Inflammatory macrophage treated with lipopolysaccharide for 4 hours (primary cell): ENCODE data around the gene CDK14.

Experiments used
- DNase-seq: peaks from one replicate; pipeline ENCODE4 v3.0.0-alpha.2; 2020

Gene CDK14

DNA sequence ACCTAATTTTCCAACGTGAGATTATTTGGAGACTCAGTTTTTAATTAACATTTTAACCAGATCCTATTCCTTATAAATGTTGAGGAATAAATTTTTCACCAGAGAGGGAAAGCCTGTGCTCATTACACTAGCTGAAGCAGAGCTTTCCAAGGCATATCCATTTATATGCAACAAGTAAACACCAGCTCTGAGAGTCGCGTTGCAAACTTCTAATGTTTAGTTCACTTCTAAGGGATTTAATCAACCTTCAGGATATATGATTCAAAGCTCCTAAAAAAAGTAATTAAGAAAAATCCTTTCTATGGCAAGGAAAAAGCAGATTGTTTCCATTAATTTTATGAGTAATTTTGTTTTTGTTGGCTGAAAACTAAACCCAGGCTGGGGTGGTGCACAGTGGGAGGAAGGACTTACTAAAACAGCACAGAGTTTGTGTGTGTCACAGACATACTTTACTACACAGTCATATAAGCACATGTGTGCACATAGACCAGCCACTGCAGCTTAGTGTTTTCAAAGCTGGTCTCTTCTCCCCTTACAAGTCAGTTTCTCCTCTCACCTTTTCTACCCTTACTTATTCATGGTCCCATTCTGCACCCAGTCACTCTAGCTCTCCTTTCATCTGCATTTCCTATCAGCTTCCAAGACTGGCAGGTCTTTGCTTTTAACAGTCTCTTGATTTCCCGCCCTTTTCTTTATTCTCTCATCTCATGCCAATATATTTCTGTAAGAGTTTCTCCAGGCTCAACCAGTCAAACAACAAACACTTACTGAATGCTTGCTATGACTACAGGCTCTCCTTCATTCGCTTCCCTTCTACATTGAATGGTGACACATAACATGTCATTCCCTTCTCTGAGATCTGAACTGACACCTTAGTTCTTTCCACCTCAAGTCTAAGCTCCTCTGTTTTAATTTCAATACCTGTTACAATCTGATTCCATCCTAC lies 587.0 kb downstream of the CDK14 start:
- DNase-seq, result no peak

- DNase-seq, result peak; percentile 88
Measured at GRCh38 chr7:91185771-91186170, 589.6 kb downstream of the CDK14 start.

DNA sequence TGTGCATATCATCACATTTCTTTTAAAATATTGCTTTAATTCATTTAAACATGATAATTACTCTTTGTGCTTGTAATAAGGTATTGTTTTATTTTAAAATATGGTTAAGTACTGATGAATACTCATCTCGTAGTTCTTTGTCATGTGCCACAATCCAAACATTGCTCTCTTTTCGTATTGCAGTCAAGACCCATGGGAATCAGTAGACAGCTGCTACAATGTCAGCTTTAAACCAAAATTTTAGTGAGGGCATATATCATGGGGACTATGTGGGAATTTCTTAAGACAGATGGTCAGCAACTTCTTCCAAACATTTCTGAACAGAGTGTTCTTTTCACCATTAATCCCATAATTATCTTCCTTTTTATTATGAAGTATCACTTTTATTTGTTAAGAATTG lies 590.9 kb downstream of the CDK14 start:
- no peak for DNase-seq

DNA sequence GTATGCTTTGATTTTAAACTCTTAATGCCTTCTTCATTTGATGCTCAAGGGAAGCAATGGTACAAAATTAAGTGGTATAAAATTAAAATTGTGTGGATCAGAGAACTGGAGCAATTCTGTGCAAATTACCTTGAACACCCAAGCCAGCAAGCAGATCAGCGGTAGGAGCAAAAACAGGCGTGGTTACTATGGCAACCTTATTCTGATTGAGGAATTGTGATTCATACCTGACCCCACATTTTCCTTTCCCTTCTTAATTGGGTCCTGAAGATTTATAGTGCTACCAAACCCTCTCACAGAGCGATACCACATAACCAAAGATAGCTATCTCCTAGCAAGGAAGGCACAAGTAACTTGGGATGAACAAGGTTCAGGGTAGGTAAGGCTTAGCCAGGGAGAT lies 595.6 kb downstream of the CDK14 start:
- DNase-seq, result no peak

DNA sequence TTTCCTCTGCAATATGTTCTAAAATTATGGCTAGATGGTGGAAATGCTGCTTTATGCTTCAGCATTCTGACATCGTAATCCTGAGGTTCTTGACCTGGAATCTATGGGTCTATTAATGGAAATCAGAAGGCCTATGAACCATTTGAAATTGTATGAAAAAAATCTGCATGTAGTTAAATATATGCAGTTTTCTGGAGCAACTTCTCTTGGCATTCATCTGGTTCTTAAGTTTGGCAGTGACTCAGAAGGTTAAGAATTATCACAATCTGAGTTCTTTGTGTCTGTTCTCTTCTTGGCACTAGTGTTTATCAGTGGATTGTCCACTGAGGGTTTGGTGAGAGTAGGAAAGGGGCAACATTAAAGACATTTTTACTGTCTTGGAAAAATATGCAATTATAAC lies 597.0 kb downstream of the CDK14 start:
- DNase-seq, result no peak

DNA sequence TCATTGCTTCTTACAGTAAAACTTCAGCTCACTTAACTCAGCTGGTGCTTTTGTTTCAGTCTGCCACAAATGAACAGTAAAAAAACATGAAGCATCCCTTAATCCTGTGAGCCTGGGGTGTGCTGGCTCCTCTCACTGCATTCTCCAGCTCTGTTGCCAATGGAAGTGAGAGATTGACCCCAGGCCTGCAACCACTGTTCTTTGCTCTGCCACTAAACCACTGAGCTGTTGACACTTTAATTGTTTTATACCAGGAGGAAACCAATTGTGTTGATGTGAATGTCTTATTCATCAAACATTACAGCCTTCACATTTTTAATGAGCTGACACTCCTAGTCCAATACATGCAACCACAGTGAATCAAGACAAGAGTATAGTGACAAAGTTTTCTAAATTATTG lies 598.7 kb downstream of the CDK14 start:
- no peak for DNase-seq

DNA sequence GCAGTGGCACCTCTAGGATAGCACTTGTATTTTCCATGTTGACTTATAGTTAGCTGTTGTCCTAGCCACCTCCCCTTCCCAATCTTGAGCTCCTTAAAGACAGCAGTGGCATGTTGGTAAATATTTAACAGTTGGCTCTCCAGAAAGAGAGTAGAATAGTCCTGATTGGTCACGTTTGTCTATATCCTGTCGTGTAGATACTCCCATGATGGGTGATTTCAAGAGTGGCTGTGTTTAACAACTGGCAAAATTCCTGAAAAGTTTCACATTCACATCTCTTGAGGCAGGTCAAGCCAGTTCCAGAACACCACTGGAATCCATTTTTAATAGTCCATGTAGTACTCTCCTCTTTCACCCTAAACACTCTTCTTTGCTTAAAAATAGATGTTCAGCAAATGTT lies 599.9 kb downstream of the CDK14 start:
- no peak for DNase-seq

- DNase-seq, result no peak
Measured at GRCh38 chr7:91198371-91198770, 602.2 kb downstream of the CDK14 start.

DNA sequence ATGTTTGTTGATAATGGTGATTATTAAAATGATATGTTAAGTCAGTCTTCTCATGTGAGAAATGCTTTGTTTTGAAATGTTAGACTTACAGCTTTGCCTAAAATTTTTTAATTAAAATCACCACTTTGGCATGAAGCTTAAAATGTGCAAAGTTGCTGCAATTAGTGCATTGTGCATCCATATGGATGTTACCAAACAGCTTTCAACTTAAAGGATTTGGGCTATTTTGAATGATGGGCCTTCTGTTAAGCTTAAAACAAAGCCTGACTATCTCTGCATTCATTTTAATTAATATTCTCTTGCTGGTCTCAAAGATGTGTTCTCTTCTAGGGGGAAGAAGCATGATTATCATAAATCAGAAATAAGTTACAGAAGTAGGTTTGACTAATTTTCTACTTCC lies 603.5 kb downstream of the CDK14 start:
- no peak for DNase-seq

DNA sequence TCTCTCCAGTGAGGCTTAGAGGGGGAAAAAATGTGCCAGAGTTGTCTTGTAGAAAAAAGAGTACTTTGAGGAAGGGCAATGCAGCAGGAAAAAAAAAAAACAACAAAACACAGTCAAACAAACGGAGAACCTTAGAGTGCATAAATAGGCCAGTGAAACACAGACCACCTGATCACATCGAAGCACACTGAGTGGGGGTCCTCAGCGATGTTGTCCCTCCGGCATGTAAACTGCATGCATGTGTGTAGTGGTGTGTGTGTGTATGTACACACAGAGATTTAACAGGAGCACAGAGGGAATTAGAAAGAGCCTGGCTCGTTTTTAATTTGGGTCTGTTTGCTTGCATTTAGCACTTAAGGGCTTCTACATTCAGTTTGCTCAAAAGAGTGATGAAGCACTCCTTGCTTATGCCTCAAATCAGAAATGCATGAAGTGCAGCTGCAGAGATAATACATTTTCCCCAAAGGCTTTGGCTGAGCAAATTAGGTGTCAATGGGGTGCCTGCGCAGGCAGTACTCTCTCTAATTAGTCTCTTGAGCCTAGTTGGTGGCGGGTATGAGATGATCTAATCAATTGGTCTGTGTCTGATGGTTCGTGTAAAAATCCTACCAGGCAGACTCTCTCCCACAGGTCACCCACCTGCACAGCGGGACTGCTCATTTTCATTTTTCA lies 605.5 kb downstream of the CDK14 start:
- DNase-seq, result no peak

GRCh38 chr7:91206361-91206960 lies 610.3 kb downstream of the CDK14 start:
- no peak for DNase-seq

DNA sequence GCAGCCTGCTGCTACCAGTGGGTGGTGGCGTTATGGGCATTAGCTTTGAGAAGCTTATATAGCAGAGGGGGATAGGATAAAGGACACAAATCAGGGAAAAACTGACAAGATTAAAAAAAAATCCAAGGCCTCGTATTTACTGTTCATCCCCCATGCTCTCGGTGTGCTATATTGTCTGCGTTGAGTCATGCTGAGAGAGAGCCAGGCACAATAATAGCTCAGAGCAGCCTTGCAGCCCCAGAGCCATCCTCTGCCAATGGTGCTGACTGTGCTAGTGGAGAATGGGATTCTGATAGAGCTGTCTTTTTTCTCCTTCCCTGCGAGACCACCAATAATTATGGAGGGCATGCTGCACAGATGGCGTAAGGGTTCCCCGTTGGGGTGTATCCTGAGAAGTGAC lies 616.5 kb downstream of the CDK14 start:
- no peak for DNase-seq

- DNase-seq, result no peak
Measured at GRCh38 chr7:91226411-91226810, 630.3 kb downstream of the CDK14 start.

DNA sequence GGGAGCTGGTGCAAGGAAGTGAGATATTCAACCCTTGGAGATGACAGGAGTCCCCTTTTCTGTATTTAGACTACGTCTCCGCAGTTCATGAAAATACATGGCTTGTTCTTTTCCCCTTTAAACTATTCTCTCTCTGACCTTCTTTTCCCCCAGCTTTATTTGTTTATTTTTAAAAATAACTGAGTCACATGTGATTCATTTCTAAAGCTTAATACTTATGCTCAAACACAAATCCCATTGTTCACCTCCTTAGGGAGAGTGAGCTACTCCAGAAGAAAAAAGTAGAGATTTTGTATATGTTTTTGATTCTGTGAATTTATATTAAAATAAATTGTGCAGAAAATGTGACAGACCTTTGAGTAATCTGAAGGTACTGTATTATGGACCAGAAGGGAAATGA lies 632.2 kb downstream of the CDK14 start:
- DNase-seq, result no peak

- DNase-seq, result no peak
Measured at GRCh38 chr7:91228927-91229558, 632.9 kb downstream of the CDK14 start.

DNA sequence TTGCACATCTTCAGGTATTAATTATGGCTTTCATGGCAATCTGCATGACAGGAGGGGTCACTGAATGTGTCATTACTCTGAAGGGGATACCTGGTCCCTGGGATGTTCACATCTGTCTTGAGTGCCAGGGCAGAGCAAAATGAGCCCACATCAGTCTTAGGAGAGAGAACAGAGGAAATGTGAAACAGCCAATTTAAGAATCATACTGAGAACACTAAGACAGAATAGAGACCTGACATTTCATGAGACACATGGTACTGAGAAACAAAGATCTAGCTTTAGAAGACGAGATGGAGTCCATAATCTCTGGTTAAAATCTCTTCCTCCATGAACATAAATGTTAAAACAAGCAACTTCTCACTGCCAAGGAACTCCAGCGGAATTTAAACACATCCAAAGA lies 634.0 kb downstream of the CDK14 start:
- DNase-seq, result no peak

DNA sequence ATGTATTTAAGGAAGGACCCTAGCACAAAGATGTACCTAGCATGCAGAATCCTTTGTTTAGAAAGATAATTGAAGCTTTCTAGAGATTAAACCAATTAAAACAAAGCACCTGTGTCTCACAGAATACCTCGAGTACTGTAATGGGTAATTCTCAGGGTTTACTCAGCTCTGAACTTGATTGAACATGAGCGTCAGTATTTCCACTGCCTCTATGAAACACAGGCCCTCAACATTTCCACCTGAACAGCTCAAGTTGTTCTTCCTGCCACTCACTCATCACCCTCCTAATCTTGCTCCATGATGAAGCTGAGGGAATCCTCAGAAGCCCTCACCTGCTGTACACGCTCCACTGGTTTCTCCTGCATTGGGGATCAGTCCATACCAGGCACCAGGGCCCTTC lies 634.4 kb downstream of the CDK14 start:
- DNase-seq, result no peak

DNA sequence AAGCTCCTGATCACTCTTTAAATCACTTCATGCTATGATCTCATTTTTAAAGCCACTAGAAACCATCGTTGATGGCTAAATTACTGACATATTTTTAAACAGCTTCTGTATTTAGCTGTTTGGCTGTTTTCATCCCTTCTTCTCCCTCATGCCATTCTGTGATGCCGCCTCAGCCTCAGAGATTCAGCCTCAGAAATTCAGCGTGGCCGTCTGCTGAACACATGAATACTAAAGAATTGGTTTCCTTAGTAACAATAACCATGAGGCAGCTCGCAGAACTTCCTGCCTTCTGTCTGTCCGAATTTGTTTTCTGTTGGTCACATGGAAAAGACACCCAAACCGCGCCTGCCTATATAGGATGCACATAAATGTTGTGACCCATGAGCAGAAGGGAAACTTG lies 637.1 kb downstream of the CDK14 start:
- no peak for DNase-seq

DNA sequence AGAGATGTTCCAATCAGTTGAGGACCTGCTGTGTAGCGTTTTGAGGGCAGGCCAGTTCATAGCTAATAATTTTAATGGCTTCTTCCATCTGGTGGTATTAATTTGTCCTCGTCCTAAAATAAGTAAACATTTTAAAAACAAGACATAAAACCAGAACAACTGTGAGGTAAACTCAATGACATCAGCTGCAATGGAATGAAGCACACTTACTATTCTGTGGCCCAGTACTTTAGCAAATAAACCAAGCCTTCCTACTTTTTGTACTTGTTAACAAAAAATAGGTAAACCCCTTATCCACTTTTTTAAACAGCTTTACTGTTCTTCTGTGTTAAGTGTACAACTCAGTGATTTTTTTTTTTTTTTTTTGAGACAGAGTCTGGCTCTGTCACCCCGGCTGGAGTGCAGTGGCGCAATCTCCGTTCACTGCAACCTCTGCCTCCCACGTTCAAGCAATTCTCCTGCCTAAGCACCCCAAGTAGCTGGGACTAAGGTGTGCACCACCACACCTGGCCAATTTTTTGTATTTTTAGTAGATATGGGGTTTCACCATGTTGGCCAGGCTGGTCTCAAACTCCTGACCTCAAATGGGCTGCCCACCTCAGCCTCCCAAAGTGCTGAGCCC lies 639.2 kb downstream of the CDK14 start:
- no peak for DNase-seq

GRCh38 chr7:91239171-91239604 lies 643.1 kb downstream of the CDK14 start:
- DNase-seq, result peak; percentile 84

- DNase-seq, result no peak
Measured at GRCh38 chr7:91239772-91240171, 643.7 kb downstream of the CDK14 start.

DNA sequence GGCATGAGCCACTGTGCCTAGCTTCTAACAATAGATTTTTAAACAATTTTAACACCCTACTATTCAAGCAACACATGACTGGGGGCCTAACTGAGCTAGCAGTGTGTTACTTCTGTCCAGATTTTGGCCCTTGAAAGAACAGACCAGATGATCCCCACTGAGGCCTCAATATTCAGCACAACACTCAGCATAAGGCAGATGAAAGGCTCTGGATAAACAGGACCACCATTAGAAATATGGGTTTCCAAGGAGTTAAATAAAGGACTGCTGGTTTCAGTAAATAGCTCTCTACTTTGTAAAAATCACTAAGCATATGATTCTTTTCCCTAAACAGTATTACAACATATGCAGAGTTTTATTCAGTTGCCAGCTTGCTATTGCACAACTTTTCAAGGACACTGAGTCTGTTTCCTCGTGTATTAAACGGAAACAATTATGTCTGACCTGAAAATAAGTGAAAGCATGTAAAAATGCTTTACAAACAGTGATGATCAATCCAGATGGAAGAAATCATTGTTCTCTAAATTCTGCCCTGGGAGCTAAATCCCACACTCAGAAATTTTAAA lies 644.3 kb downstream of the CDK14 start:
- DNase-seq, result peak; percentile 72
